ENCODE measurements around the gene CUL5. TPM values are rescaled to one million over a fixed set of nuclear protein-coding genes. Genes with fewer than 3 reads are reported as not detected.

Gene CUL5
- total RNA-seq, 4 donors from 2014 or later = 25.3 to 41.1 (median 32.3) TPM

- no peak overlapping the region for H3K4me3 ChIP-seq
- no peaks in the 10 kb centered on the region for H3K9me3 ChIP-seq
- no peak for DNase-seq (ENCODE audit: low spot score in 2 of 2)
- peaks cover 0 to 60% (median 0%) of the 10 kb centered on the region in 3 donors for H3K36me3 ChIP-seq
- TF ChIP-seq POLR2A (IDR thresholded peaks at IDR 0.05) (no peak), CTCF (IDR thresholded peaks at IDR 0.05) (no peak), EP300 (IDR thresholded peaks at IDR 0.05) (no peak)
- peaks cover 0 to 14% (median 0%) of the 10 kb centered on the region in 4 donors for H3K4me1 ChIP-seq
- no peak overlapping the region for H3K27ac ChIP-seq
- 93 to 100% methylated on average over 1 of the region's 1 CpG for WGBS, 2 donors
- H3K27me3 ChIP-seq = no peaks in the 10 kb centered on the region
These were observed 26.3 kb downstream of the CUL5 start for GRCh38 chr11:108034952-108035351.

GRCh38 chr11:108035690-108036089 lies 27.0 kb downstream of the CUL5 start:
- DNase-seq (ENCODE audit: low spot score in 2 of 2) = no peak
- peaks cover 0 to 63% (median 0%) of the 10 kb centered on the region in 3 donors for H3K36me3 ChIP-seq
- H3K27ac ChIP-seq = no peak overlapping the region
- H3K4me1 ChIP-seq = peaks cover 0 to 14% (median 0%) of the 10 kb centered on the region in 4 donors
- 72 to 77% methylated on average over 4 of the region's 4 CpGs for WGBS, 2 donors
- no peaks in the 10 kb centered on the region for H3K27me3 ChIP-seq
- H3K9me3 ChIP-seq = no peaks in the 10 kb centered on the region
- TF ChIP-seq POLR2A (IDR thresholded peaks at IDR 0.05) (no peak), CTCF (IDR thresholded peaks at IDR 0.05) (no peak), EP300 (IDR thresholded peaks at IDR 0.05) (no peak)
- H3K4me3 ChIP-seq = no peak overlapping the region

GRCh38 chr11:108037211-108037610 lies 28.5 kb downstream of the CUL5 start:
- no peak overlapping the region for H3K4me3 ChIP-seq
- peaks cover 0 to 14% (median 0%) of the 10 kb centered on the region in 4 donors for H3K4me1 ChIP-seq
- H3K27me3 ChIP-seq = no peaks in the 10 kb centered on the region
- H3K9me3 ChIP-seq = no peaks in the 10 kb centered on the region
- no peak for DNase-seq (ENCODE audit: low spot score in 2 of 2)
- peaks cover 0 to 62% (median 0%) of the 10 kb centered on the region in 3 donors for H3K36me3 ChIP-seq
- no peak overlapping the region for H3K27ac ChIP-seq
- 85 to 92% methylated on average over 2 of the region's 2 CpGs for WGBS, 2 donors
- TF ChIP-seq POLR2A (IDR thresholded peaks at IDR 0.05) = no peak
- TF ChIP-seq CTCF (IDR thresholded peaks at IDR 0.05) = no peak
- no peak for TF ChIP-seq EP300 (IDR thresholded peaks at IDR 0.05)

- H3K4me1 ChIP-seq = peaks cover 0 to 14% (median 0%) of the 10 kb centered on the region in 4 donors
- no peaks in the 10 kb centered on the region for H3K9me3 ChIP-seq
- H3K27ac ChIP-seq = no peak overlapping the region
- DNase-seq (ENCODE audit: low spot score in 2 of 2) = no peak
- WGBS, 2 donors = 67 to 75% methylated on average over 6 of the region's 6 CpGs
- no peak overlapping the region for H3K4me3 ChIP-seq
- TF ChIP-seq EP300 (IDR thresholded peaks at IDR 0.05) (no peak), POLR2A (IDR thresholded peaks at IDR 0.05) (no peak), CTCF (IDR thresholded peaks at IDR 0.05) (no peak)
- H3K36me3 ChIP-seq = peaks cover 0 to 66% (median 0%) of the 10 kb centered on the region in 3 donors
- no peaks in the 10 kb centered on the region for H3K27me3 ChIP-seq
These were observed 28.9 kb downstream of the CUL5 start for GRCh38 chr11:108037636-108038035.

- H3K27me3 ChIP-seq = no peaks in the 10 kb centered on the region
- TF ChIP-seq CTCF (IDR thresholded peaks at IDR 0.05) (no peak), EP300 (IDR thresholded peaks at IDR 0.05) (no peak), POLR2A (IDR thresholded peaks at IDR 0.05) (no peak)
- H3K27ac ChIP-seq = no peak overlapping the region
- no peak overlapping the region for H3K4me3 ChIP-seq
- WGBS, 2 donors = 93 to 94% methylated on average over 1 of the region's 1 CpG
- no peaks in the 10 kb centered on the region for H3K4me1 ChIP-seq
- peaks cover 0 to 57% (median 0%) of the 10 kb centered on the region in 3 donors for H3K36me3 ChIP-seq
- no peak for DNase-seq (ENCODE audit: low spot score in 2 of 2)
- H3K9me3 ChIP-seq = no peaks in the 10 kb centered on the region
These were observed 39.6 kb downstream of the CUL5 start for GRCh38 chr11:108048269-108048668.
